ENCODE measurements around the gene BZW2. TPM values are rescaled to one million over a fixed set of nuclear protein-coding genes. Genes with fewer than 3 reads are reported as not detected.

BZW2 gene
- total RNA-seq, 2 donors from 2014 or later = 19.5 to 40.9 TPM

GRCh38 chr7:16604054-16604453 is 41.9 kb upstream of the BZW2 start:
- DNase-seq (ENCODE audit: low spot score) (no peak), ATAC-seq (ENCODE audit: insufficient number of reproducible peaks, low FRiP score, low read depth) (no peak)
- Histone ChIP-seq H3K4me3 (no peak overlapping the region), H3K4me1 (ENCODE audit: control insufficient read depth in 1 of 2, low read depth in 2 of 2) (no peaks in the 10 kb centered on the region), H3K36me3 (peaks cover 26% of the 10 kb centered on the region), H3K27ac (no peak overlapping the region), H3K27me3 (replicated peaks; ENCODE audit: insufficient read depth) (no peaks in the 10 kb centered on the region), H3K9me3 (no peaks in the 10 kb centered on the region)
- no peak for TF ChIP-seq CTCF (IDR thresholded peaks at IDR 0.05)

GRCh38 chr7:16606704-16607103 is 39.3 kb upstream of the BZW2 start:
- H3K4me3 ChIP-seq = no peak overlapping the region
- no peak overlapping the region for H3K27ac ChIP-seq
- ATAC-seq (ENCODE audit: insufficient number of reproducible peaks, low FRiP score, low read depth) (no peak), DNase-seq (ENCODE audit: low spot score) (no peak)
- no peak for TF ChIP-seq CTCF (IDR thresholded peaks at IDR 0.05)
- H3K9me3 ChIP-seq = no peaks in the 10 kb centered on the region
- H3K27me3 ChIP-seq (replicated peaks; ENCODE audit: insufficient read depth) = no peaks in the 10 kb centered on the region
- no peaks in the 10 kb centered on the region for H3K4me1 ChIP-seq (ENCODE audit: control insufficient read depth in 1 of 2, low read depth in 2 of 2)
- H3K36me3 ChIP-seq = peaks cover 24% of the 10 kb centered on the region

GRCh38 chr7:16609842-16610450 is 36.0 kb upstream of the BZW2 start:
- no peak for TF ChIP-seq CTCF (IDR thresholded peaks at IDR 0.05)

GRCh38 chr7:16611711-16612110 is 34.3 kb upstream of the BZW2 start:
- TF ChIP-seq CTCF (IDR thresholded peaks at IDR 0.05) = no peak
- Histone ChIP-seq H3K4me1 (ENCODE audit: control insufficient read depth in 1 of 2, low read depth in 2 of 2) (no peaks in the 10 kb centered on the region), H3K9me3 (no peaks in the 10 kb centered on the region), H3K27me3 (replicated peaks; ENCODE audit: insufficient read depth) (no peaks in the 10 kb centered on the region), H3K4me3 (no peak overlapping the region), H3K27ac (no peak overlapping the region), H3K36me3 (peaks cover 25% of the 10 kb centered on the region)
- no peak for ATAC-seq (ENCODE audit: insufficient number of reproducible peaks, low FRiP score, low read depth)
- DNase-seq (ENCODE audit: low spot score) = no peak

More at GRCh38 chr7:16609842-16610450, 36.0 kb upstream of the BZW2 start:
- no peak overlapping the region for H3K27ac ChIP-seq
- H3K4me1 ChIP-seq (ENCODE audit: control insufficient read depth in 1 of 2, low read depth in 2 of 2) = no peaks in the 10 kb centered on the region
- no peak overlapping the region for H3K4me3 ChIP-seq
- no peaks in the 10 kb centered on the region for H3K9me3 ChIP-seq
- DNase-seq (ENCODE audit: low spot score) (no peak), ATAC-seq (ENCODE audit: insufficient number of reproducible peaks, low FRiP score, low read depth) (no peak)
- H3K27me3 ChIP-seq (replicated peaks; ENCODE audit: insufficient read depth) = no peaks in the 10 kb centered on the region
- peaks cover 18% of the 10 kb centered on the region for H3K36me3 ChIP-seq

- H3K4me3 ChIP-seq = no peak overlapping the region
- no peak for TF ChIP-seq CTCF (IDR thresholded peaks at IDR 0.05)
- H3K36me3 ChIP-seq = peaks cover 18% of the 10 kb centered on the region
- no peak for ATAC-seq (ENCODE audit: insufficient number of reproducible peaks, low FRiP score, low read depth)
- H3K9me3 ChIP-seq = no peaks in the 10 kb centered on the region
- H3K4me1 ChIP-seq (ENCODE audit: control insufficient read depth in 1 of 2, low read depth in 2 of 2) = no peaks in the 10 kb centered on the region
- no peaks in the 10 kb centered on the region for H3K27me3 ChIP-seq (replicated peaks; ENCODE audit: insufficient read depth)
- H3K27ac ChIP-seq = no peak overlapping the region
- DNase-seq (ENCODE audit: low spot score) = no peak
These were observed 30.8 kb upstream of the BZW2 start for GRCh38 chr7:16615228-16615627.
